Thoracic aorta (tissue), 2 donors: ENCODE results near the gene CPN2. TPM values are rescaled to one million over a fixed set of nuclear protein-coding genes. Genes with fewer than 3 reads are reported as not detected.

ENCODE experiments used
- ATAC-seq: fragments of 150-250 bp; one replicate; pipeline ENCODE4 v1.8.0; 2017; ENCODE audit warnings: low read depth; ENCODE audit not compliant: insufficient number of reproducible peaks, low FRiP score
- DNase-seq: peaks from one replicate; pipeline ENCODE4 v3.0.0-alpha.2; 2020; ENCODE audit warnings: low spot score
- H3K27ac ChIP-seq, 2 donors: fragments of 200-600 bp; sonication (generic); 1 replicate in 1 of 2; 2 replicates in 1 of 2; pipeline ENCODE4 v1.5.1; 2016; ENCODE audit warnings: mild to moderate bottlenecking in 2 of 2, moderate library complexity in 2 of 2
- H3K27me3 ChIP-seq: fragments of 200-600 bp; sonication (generic); replicated peaks from 2 replicates; pipeline ENCODE4 v1.6.0; 2016; ENCODE audit warnings: mild to moderate bottlenecking; ENCODE audit not compliant: insufficient read depth
- H3K36me3 ChIP-seq: fragments of 200-600 bp; sonication (generic); one replicate; pipeline ENCODE4 v1.5.1; 2016
- H3K4me1 ChIP-seq, 2 donors: fragments of 200-600 bp; sonication (generic); 1 replicate in 1 of 2; 2 replicates in 1 of 2; pipeline versions ENCODE4 v1.5.1 to v1.6.0; 2016; ENCODE audit warnings: low read depth in 2 of 2, mild to moderate bottlenecking in 1 of 2; ENCODE audit not compliant: control insufficient read depth in 1 of 2
- H3K4me3 ChIP-seq: fragments of 200-600 bp; sonication (generic); 2 replicates; pipeline ENCODE4 v1.5.1; 2016; ENCODE audit warnings: mild to moderate bottlenecking
- H3K9me3 ChIP-seq: fragments of 200-600 bp; sonication (generic); 2 replicates; pipeline ENCODE4 v1.5.1; 2016
- total RNA-seq, 2 donors: library from RNA; depleted of rRNA; stranded (reverse); fragments of >200 nt; gene quantifications; one replicate each; pipeline versions ENCODE4 v1.1.0 to v1.2.3, GENCODE V29; 2016
- TF ChIP-seq, protein P1 (sequence below): fragments of 200-600 bp; sonication (generic); IDR thresholded peaks from one replicate; pipeline ENCODE4 v1.5.1; 2019; ENCODE audit warnings: antibody characterized with exemption

The CPN2 gene
- total RNA-seq, 2 donors from 2014 or later: not detected

- Histone ChIP-seq H3K27ac (no peak overlapping the region), H3K4me3 (no peak overlapping the region), H3K36me3 (no peaks in the 10 kb centered on the region), H3K9me3 (no peaks in the 10 kb centered on the region), H3K4me1 (no peaks in the 10 kb centered on the region), H3K27me3 (no peaks in the 10 kb centered on the region)
- no peak for DNase-seq
- TF ChIP-seq, protein P1, sequence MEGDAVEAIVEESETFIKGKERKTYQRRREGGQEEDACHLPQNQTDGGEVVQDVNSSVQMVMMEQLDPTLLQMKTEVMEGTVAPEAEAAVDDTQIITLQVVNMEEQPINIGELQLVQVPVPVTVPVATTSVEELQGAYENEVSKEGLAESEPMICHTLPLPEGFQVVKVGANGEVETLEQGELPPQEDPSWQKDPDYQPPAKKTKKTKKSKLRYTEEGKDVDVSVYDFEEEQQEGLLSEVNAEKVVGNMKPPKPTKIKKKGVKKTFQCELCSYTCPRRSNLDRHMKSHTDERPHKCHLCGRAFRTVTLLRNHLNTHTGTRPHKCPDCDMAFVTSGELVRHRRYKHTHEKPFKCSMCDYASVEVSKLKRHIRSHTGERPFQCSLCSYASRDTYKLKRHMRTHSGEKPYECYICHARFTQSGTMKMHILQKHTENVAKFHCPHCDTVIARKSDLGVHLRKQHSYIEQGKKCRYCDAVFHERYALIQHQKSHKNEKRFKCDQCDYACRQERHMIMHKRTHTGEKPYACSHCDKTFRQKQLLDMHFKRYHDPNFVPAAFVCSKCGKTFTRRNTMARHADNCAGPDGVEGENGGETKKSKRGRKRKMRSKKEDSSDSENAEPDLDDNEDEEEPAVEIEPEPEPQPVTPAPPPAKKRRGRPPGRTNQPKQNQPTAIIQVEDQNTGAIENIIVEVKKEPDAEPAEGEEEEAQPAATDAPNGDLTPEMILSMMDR: no peak
- no peak for ATAC-seq
Measured at GRCh38 chr3:194381460-194381875, 30.3 kb upstream of the CPN2 start.

- ATAC-seq (no peak), DNase-seq (no peak)
- H3K4me1 ChIP-seq: no peaks in the 10 kb centered on the region
- H3K27me3 ChIP-seq: no peaks in the 10 kb centered on the region
- H3K36me3 ChIP-seq: no peaks in the 10 kb centered on the region
- H3K9me3 ChIP-seq: no peaks in the 10 kb centered on the region
- no peak overlapping the region for H3K4me3 ChIP-seq
- no peak overlapping the region for H3K27ac ChIP-seq
- TF ChIP-seq, protein P1: no peak
Measured at GRCh38 chr3:194380326-194380725, 29.2 kb upstream of the CPN2 start.

DNA sequence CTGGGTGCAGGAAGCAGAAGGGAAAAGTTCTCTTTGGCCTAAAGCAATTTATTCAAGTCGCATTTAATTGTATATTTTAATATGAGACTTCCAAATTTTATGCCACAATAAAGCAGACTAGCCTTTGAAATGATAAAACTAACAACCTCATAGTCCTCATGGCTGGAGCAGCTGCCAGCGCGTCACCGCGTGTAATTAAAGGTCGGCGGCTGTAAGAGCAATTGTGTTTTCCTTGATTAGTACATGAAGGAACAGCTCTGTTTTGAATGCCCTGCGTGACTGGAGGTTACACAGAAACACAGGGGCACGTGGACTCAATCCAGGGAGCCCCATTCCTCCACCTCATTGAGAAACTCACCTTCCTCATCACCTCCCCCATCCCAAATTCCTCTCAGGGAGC is 28.5 kb upstream of the CPN2 start:
- no peak overlapping the region for H3K27ac ChIP-seq
- ATAC-seq (no peak), DNase-seq (no peak)
- TF ChIP-seq, protein P1: no peak
- H3K4me3 ChIP-seq: no peak overlapping the region
- no peaks in the 10 kb centered on the region for H3K36me3 ChIP-seq
- no peaks in the 10 kb centered on the region for H3K9me3 ChIP-seq
- no peaks in the 10 kb centered on the region for H3K4me1 ChIP-seq
- no peaks in the 10 kb centered on the region for H3K27me3 ChIP-seq

- no peaks in the 10 kb centered on the region for H3K9me3 ChIP-seq
- no peak overlapping the region for H3K4me3 ChIP-seq
- H3K36me3 ChIP-seq: no peaks in the 10 kb centered on the region
- TF ChIP-seq, protein P1: no peak
- ATAC-seq (no peak), DNase-seq (no peak)
- H3K4me1 ChIP-seq: no peaks in the 10 kb centered on the region
- no peaks in the 10 kb centered on the region for H3K27me3 ChIP-seq
- H3K27ac ChIP-seq: no peak overlapping the region
Measured at GRCh38 chr3:194379231-194379630, 28.1 kb upstream of the CPN2 start.

DNA sequence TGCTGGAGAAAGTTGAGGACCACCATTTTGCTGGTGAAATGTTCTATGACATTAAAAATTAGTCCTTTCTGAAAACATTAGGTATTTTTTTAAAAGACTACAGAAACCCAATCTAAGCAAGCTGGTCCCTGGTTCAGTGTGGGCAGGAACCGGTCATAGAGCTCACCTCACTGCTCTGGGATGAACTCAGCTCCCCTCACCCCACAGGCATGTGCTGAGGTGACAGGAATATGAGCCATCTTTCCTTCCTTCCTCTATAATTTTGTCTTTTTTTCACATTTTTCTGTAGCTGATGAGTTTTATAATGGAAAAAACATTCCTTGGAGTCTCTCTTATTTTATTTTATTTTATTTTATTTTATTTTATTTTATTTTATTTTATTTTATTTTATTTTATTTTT is 26.6 kb upstream of the CPN2 start:
- Histone ChIP-seq H3K4me3 (no peak overlapping the region), H3K9me3 (no peaks in the 10 kb centered on the region), H3K27me3 (no peaks in the 10 kb centered on the region), H3K27ac (no peak overlapping the region), H3K4me1 (no peaks in the 10 kb centered on the region), H3K36me3 (no peaks in the 10 kb centered on the region)
- no peak for ATAC-seq
- TF ChIP-seq, protein P1: no peak
- no peak for DNase-seq
